ENCODE results near the gene SAT1. TPM values are rescaled to one million over a fixed set of nuclear protein-coding genes. Genes with fewer than 3 reads are reported as not detected.
"Not testable (repeated sequence)": the region's sequence is repeated elsewhere in the genome, so short reads cannot be mapped to it uniquely, and the experiment has no call there.

Gene SAT1
- total RNA-seq, 4 donors from 2014 or later: 167 to 405 (median 277) TPM

DNA sequence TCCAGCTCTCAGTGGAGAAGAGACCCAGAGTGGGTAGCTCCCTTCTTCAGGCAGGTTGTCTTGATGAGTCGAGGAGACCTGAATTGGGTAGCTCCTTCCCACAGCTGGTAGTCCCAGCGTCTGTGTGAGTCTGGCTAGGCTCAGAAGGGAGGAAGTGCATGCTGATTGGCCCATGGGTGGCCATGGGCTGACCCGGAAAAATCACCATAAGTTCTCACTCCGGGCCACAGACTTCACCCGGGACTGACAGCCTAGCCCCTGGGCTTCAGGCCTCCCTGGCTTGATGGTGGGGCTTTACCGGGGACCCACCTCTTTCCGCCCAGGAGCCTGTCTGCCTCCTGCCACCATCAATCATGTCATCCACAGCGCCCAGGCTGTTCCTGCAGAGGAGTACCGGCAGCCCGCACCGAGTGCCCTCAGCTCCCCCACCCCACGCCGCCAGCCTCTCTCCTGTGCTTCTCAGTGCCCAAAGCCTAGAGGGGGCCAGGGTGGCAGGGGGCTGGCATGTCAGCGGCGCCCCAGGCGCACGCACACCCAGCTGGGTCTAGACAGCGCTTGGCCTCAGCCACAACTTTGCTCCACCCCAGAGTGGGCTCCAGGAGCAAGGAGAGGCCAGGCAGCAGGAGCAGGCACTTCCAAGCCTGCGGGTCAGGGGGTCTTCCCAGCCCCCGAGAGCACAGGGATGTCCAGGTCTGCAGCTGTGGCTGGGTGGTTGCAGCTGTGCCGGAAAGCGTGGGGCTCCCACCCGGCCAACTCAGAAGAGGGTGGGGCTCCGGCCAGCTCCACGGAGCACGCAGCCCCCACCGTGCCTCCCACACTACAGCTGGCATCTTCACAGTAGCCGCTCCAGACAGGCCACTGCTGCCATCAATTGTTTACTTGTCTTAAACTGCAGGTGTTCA lies 16.1 kb upstream of the SAT1 start:
- Histone ChIP-seq H3K4me3 (peak overlapping the region in 1 of 2 donors; percentile 43), H3K9me3 (no peaks in the 10 kb centered on the region), H3K4me1 (no peaks in the 10 kb centered on the region), H3K36me3 (no peaks in the 10 kb centered on the region), H3K27ac (no peak overlapping the region), H3K27me3 (no peaks in the 10 kb centered on the region)
- ATAC-seq: no peak
- 80% methylated on average over 3 of the region's 28 CpGs; no CpG with 5 or more reads in 1 of the 2 donors for WGBS, 2 donors (ENCODE audit: low coverage in 1 of 2)
- TF ChIP-seq POLR2AphosphoS5 (IDR thresholded peaks at IDR 0.05) (no peak), POLR2A (IDR thresholded peaks at IDR 0.05) (no peak), CTCF (IDR thresholded peaks at IDR 0.05) (no peak), EP300 (IDR thresholded peaks at IDR 0.05) (no peak)

DNA sequence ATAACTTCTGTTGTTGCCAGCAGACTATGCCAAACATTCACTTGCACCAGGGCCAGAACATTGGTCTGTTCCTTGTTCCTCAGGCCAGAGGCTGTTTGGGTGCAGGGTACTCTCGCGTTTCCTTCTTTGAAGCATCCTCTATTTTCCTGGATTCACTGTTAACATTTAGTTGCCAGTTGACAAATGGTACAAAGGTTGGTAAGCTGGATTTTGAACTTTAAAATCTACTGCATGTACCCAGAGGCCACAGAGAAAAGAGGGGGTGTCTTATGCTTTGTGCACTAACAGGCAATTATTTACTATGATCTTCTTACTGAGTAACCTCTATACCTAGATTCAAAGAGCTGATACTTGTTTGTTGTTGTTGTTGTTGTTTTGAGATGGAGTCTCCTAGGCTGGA lies 12.8 kb upstream of the SAT1 start:
- Histone ChIP-seq H3K9me3 (no peaks in the 10 kb centered on the region), H3K27me3 (no peaks in the 10 kb centered on the region), H3K4me3 (no peak overlapping the region), H3K4me1 (no peaks in the 10 kb centered on the region), H3K36me3 (no peaks in the 10 kb centered on the region), H3K27ac (no peak overlapping the region)
- no peak for ATAC-seq
- WGBS, 2 donors (ENCODE audit: low coverage in 1 of 2): 100% methylated on average over 1 of the region's 2 CpGs; no CpG with 5 or more reads in 1 of the 2 donors
- TF ChIP-seq POLR2A (IDR thresholded peaks at IDR 0.05) (no peak), EP300 (IDR thresholded peaks at IDR 0.05) (no peak), CTCF (IDR thresholded peaks at IDR 0.05) (no peak), POLR2AphosphoS5 (IDR thresholded peaks at IDR 0.05) (no peak)

DNA sequence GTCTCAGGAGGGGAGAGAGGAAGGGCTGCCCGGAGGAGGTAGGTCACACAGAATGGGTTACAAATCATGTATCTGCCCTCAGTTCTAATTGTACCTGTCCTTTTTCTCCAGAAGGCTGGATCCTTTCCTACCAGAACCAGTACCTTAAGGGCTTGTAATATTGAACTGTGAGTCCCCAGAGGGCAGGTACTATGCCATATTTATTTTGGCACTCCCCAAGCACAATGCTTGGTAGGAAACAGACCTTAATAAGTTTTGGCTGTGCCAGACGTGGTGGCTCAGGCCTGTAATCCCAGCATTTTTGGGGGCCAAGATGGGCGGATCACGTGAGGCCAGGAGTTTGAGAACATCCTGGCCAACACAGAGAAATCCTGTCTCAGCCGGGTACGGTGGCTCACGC lies 11.9 kb upstream of the SAT1 start:
- ATAC-seq, H3K4me3 ChIP-seq, H3K36me3 ChIP-seq, H3K4me1 ChIP-seq, H3K27ac ChIP-seq, H3K27me3 ChIP-seq, H3K9me3 ChIP-seq: not testable (repeated sequence)
- 92% methylated on average over 6 of the region's 7 CpGs; no CpG with 5 or more reads in 1 of the 2 donors for WGBS, 2 donors (ENCODE audit: low coverage in 1 of 2)

GRCh38 chrX:23773601-23774175 lies 9.3 kb upstream of the SAT1 start:
- ATAC-seq: no peak
- TF ChIP-seq EP300 (IDR thresholded peaks at IDR 0.05): no peak
- TF ChIP-seq CTCF (IDR thresholded peaks at IDR 0.05): no peak
- TF ChIP-seq POLR2AphosphoS5 (IDR thresholded peaks at IDR 0.05): no peak
- TF ChIP-seq POLR2A (IDR thresholded peaks at IDR 0.05): no peak
- 71 to 73% methylated on average over 2 to 3 of the region's 3 CpGs for WGBS, 2 donors (ENCODE audit: low coverage in 1 of 2)
- H3K27ac ChIP-seq: peak overlapping the region in 1 of 4 donors; percentile 44
- no peaks in the 10 kb centered on the region for H3K36me3 ChIP-seq
- no peaks in the 10 kb centered on the region for H3K4me1 ChIP-seq
- no peak overlapping the region for H3K4me3 ChIP-seq
- H3K27me3 ChIP-seq: no peaks in the 10 kb centered on the region
- H3K9me3 ChIP-seq: no peaks in the 10 kb centered on the region

DNA sequence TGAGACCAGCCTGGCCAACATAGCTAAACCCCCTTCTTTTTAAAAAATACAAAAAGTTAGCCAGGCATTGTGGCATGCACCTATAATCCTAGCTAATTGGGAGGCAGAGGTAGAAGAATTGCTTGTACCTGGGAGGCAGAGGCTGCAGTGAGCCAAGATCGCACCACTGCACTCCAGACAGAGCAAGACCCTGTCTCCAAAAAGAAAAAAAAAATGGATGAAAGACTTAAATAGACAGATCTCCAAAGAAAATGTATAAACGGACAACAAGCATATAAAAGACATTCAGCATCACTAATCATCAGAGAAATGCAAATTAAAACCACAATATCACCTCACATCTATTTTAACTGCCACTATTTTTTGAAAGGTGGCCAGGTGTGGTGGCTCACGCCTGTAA lies 6.6 kb upstream of the SAT1 start:
- no peak for TF ChIP-seq CTCF (IDR thresholded peaks at IDR 0.05)
- no peak for TF ChIP-seq POLR2A (IDR thresholded peaks at IDR 0.05)
- TF ChIP-seq POLR2AphosphoS5 (IDR thresholded peaks at IDR 0.05): no peak
- no peak for TF ChIP-seq EP300 (IDR thresholded peaks at IDR 0.05)
- Histone ChIP-seq H3K4me1 (no peaks in the 10 kb centered on the region), H3K9me3 (no peaks in the 10 kb centered on the region), H3K27ac (no peak overlapping the region), H3K27me3 (no peaks in the 10 kb centered on the region), H3K36me3 (no peaks in the 10 kb centered on the region), H3K4me3 (no peak overlapping the region)
- 90 to 100% methylated on average over 2 of the region's 3 CpGs for WGBS, 2 donors (ENCODE audit: low coverage in 1 of 2)
- ATAC-seq: no peak
